ENCODE results near the gene ACTN3. TPM values are rescaled to one million over a fixed set of nuclear protein-coding genes. Genes with fewer than 3 reads are reported as not detected.
"Not testable (repeated sequence)": the region's sequence is repeated elsewhere in the genome, so short reads cannot be mapped to it uniquely, and the experiment has no call there.

ACTN3 gene
- polyA plus RNA-seq, 1 experiment: 0.11 TPM

GRCh38 chr11:66539170-66539869 is 7.4 kb upstream of the ACTN3 start:
- Histone ChIP-seq H3K9me3 (ENCODE audit: control insufficient read depth, insufficient read depth, low read length) (no peaks in the 10 kb centered on the region; the same call in 1 of the 2 replicates), H3K4me3 (ENCODE audit: low read depth, low read length) (no peak overlapping the region), H3K27me3 (ENCODE audit: control insufficient read depth, insufficient read depth, low read length) (no peaks in the 10 kb centered on the region), H3K27ac (ENCODE audit: low read depth, low read length) (no peak overlapping the region)
- no peak for TF ChIP-seq CTCF (IDR thresholded peaks at IDR 0.05; ENCODE audit: low read depth, low read length)
- ChIA-PET CTCF (no interaction called here), POLR2A (no interaction called here)
- no peak for DNase-seq (ENCODE audit: low read depth, low spot score)

DNA sequence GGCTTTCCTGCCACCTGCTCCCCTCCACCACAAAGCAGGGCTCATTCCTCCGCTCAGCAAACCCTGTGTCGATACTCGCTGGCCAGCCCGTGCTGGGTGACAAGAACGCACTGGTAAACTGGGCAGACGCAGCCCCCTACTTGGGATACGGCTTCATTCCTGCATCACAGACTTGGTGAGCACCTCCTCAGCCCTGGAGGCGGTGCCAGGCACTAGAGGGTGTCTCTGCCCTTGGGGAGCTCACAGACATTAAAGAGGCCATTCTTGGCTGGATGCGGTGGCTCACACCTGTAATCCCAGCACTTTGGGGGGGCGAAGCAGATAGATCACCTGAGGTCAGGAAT is 6.9 kb upstream of the ACTN3 start:
- Histone ChIP-seq H3K4me3 (ENCODE audit: low read depth, low read length) (no peak overlapping the region), H3K9me3 (ENCODE audit: control insufficient read depth, insufficient read depth, low read length) (no peaks in the 10 kb centered on the region; the same call in 1 of the 2 replicates), H3K27ac (ENCODE audit: low read depth, low read length) (no peak overlapping the region), H3K27me3 (ENCODE audit: control insufficient read depth, insufficient read depth, low read length) (no peaks in the 10 kb centered on the region)
- POLR2A ChIA-PET: interaction anchor here (0.7 kb wide), 1 partner anchor 131 kb away, joined by 7 read pairs; no protein-coding TSS in a partner anchor
- CTCF ChIA-PET: no interaction called here
- no peak for TF ChIP-seq CTCF (IDR thresholded peaks at IDR 0.05; ENCODE audit: low read depth, low read length)
- DNase-seq (ENCODE audit: low read depth, low spot score): no peak

- CTCF ChIA-PET: not testable (repeated sequence)
Observed at GRCh38 chr11:66540598-66540997, 6.1 kb upstream of the ACTN3 start.

GRCh38 chr11:66541892-66542291 is 4.8 kb upstream of the ACTN3 start:
- H3K27ac ChIP-seq (ENCODE audit: low read depth, low read length): no peak overlapping the region
- H3K4me3 ChIP-seq (ENCODE audit: low read depth, low read length): no peak overlapping the region
- H3K9me3 ChIP-seq (ENCODE audit: control insufficient read depth, insufficient read depth, low read length): no peaks in the 10 kb centered on the region; the same call in 1 of the 2 replicates
- POLR2A ChIA-PET: interaction anchor here (0.5 kb wide), 1 partner anchor 112 kb away, joined by 5 read pairs; no protein-coding TSS in a partner anchor
- CTCF ChIA-PET: no interaction called here
- H3K27me3 ChIP-seq (ENCODE audit: control insufficient read depth, insufficient read depth, low read length): peaks cover 4% of the 10 kb centered on the region
- no peak for TF ChIP-seq CTCF (IDR thresholded peaks at IDR 0.05; ENCODE audit: low read depth, low read length)
- no peak for DNase-seq (ENCODE audit: low read depth, low spot score)

More at GRCh38 chr11:66540598-66540997, 6.1 kb upstream of the ACTN3 start:
- H3K27me3 ChIP-seq (ENCODE audit: control insufficient read depth, insufficient read depth, low read length); H3K4me3 ChIP-seq (ENCODE audit: low read depth, low read length); DNase-seq (ENCODE audit: low read depth, low spot score); H3K9me3 ChIP-seq (ENCODE audit: control insufficient read depth, insufficient read depth, low read length): not testable (repeated sequence)
- peak overlapping the region; percentile 11 for H3K27ac ChIP-seq (ENCODE audit: low read depth, low read length)
- POLR2A ChIA-PET: interaction anchor here (0.7 kb wide), 2 partner anchors 17 to 211 kb away, joined by 4 to 7 read pairs; no protein-coding TSS in a partner anchor

DNA sequence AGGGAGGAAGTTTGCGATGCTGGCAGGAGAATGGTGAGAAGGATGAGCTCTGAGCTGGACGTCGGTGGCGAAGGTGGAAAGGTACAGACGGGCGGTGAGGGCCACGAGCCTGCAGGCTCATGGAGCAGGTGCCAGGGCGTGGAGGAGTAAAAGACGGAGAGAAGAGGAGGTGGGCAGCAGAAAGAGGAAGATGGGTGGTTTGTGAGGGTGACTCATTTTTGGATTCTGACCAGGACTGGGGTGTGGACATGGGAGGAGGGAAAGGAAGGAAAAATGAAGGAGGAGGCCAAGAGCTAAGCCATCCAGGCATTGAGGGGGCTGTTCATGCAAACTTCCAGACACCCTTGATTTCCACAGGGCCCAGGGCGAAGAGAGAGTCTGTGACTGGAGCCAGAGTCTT is 4.3 kb upstream of the ACTN3 start:
- ChIA-PET POLR2A (interaction anchor here (0.5 kb wide), 1 partner anchor 112 kb away, joined by 5 read pairs; no protein-coding TSS in a partner anchor), CTCF (no interaction called here)
- H3K9me3 ChIP-seq (ENCODE audit: control insufficient read depth, insufficient read depth, low read length): no peaks in the 10 kb centered on the region; the same call in 1 of the 2 replicates
- no peak for DNase-seq (ENCODE audit: low read depth, low spot score)
- TF ChIP-seq CTCF (IDR thresholded peaks at IDR 0.05; ENCODE audit: low read depth, low read length): no peak
- H3K27ac ChIP-seq (ENCODE audit: low read depth, low read length): no peak overlapping the region
- peaks cover 7% of the 10 kb centered on the region for H3K27me3 ChIP-seq (ENCODE audit: control insufficient read depth, insufficient read depth, low read length)
- H3K4me3 ChIP-seq (ENCODE audit: low read depth, low read length): no peak overlapping the region
